A549 treated with GW870086 at 1 μM for 4 hours (cell line): ENCODE data around the gene ZNF518B. TPM values are rescaled to one million over a fixed set of nuclear protein-coding genes. Genes with fewer than 3 reads are reported as not detected.

Source experiments
- total RNA-seq: library from RNA; stranded (reverse); fragments of 200-300 nt; extraction: Qiagen RNA extraction; gene quantifications from 5 replicates; pipeline ENCODE4 v1.2.3, GENCODE V29; 2022; ENCODE audit warnings: low read depth

Gene ZNF518B, protein sequence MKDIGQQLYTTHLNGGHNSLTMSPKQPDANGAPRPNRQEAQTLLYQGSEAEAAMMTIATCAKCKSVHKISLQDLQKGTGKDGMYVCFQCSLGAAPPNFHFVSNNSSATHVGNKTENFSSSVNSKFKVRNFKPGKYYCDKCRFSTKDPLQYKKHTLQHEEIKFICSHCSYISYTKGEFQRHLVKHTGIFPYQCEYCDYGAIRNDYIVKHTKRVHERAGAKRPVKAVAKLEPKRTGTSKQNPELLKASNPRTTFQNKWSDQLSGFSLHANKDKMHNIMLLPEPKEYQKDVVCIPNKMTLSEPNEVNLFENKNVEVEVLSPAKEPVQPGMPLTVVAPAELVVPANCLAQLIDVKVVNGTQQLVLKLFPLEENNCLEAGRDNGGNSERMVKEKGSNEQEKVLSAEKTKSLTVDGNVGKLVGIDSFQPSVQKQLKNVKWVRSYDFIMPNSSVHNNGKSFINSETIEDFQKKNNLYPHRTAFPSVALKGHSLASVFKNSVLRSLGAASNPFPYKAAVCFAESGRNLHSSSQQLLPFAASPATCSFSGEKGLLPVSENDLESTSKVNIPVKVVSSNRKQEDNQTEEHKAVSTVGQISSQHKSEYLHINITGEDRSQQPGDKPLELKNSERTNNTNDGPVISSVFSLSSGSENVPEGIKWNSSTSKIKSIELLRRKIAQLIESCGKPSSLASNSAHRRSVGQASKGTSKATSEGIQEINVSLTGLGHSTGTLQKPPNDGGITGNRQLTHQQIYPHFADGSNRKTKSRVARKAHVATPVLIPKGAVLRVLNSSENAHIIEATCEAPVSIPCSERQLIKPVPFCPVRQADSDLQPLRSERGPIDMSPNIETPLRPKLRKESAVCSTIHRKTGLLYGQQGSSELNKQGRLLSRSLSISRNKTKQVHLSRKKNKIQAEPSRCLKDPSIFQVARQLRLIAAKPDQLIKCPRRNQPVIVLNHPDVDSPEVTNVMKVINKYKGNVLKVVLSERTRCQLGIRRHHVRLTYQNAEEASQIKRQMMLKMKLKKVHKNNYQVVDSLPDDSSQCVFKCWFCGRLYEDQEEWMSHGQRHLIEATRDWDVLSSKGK
- total RNA-seq = 2.0 to 3.6 TPM (median 3.5 TPM) in 5 replicates

DNA sequence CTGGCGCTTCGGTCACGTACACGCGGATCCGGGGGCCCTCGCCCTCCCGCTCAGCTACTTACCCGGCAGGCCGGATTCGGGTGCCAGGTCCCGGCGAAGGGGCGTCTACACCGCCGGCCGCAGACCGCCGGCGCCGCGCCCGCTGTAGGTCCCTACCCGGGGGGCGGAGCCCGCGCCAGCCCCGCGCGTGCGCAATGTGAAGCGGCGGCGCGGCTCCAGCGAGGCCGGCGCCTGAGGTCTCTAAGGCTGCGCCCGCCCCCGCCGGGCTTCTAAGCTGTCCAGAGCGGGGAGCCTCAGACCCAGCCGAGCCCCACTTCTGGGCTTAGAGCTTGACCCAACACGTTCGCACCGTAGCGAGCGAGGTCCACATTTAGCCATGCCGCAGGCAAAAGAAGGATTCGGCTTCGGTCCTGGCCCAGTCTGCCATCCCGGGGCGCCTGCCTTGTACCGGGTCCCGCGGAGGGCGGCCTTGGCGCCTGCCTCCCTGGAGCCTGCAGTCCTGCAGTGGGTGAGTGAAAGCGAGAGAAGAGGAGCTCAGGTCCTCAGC lies at the start of gene ZNF518B:
Gene ZNF518B (minus strand): TSS at position 172 of the 547 bp plus-strand sequence. CDS start 11,098 bp downstream, outside the sequence.

Other genes with a start within 250 kb of the ZNF518B start
- not detected in 5 replicates for gene CLNK, start 227.3 kb upstream of the ZNF518B start, total RNA-seq